Transverse colon (tissue), 4 donors: Measurements from ENCODE around the gene CELF4. TPM values are rescaled to one million over a fixed set of nuclear protein-coding genes. Genes with fewer than 3 reads are reported as not detected.

ENCODE experiments used
- DNase-seq: peaks from one replicate; pipeline ENCODE4 v3.0.0-alpha.2; 2019
- H3K27ac ChIP-seq, 4 donors: fragments of 200-600 bp; sonication (generic); 2 replicates each; pipeline ENCODE4 v1.5.1; 2016 to 2018; ENCODE audit warnings: inconsistent platforms in 4 of 4
- H3K27me3 ChIP-seq: fragments of 200-600 bp; sonication (generic); 2 replicates; pipeline ENCODE4 v1.5.1; 2017; ENCODE audit warnings: inconsistent platforms
- H3K36me3 ChIP-seq, 4 donors: fragments of 200-600 bp; sonication (generic); 2 replicates each; pipeline ENCODE4 v1.5.1; 2017 to 2019; ENCODE audit warnings: inconsistent platforms in 4 of 4
- H3K4me1 ChIP-seq, 4 donors: fragments of 200-600 bp; sonication (generic); 2 replicates each; pipeline ENCODE4 v1.5.1; 2017 to 2020; ENCODE audit warnings: inconsistent platforms in 4 of 4
- H3K4me3 ChIP-seq, 4 donors: fragments of 200-600 bp; sonication (generic); 1 replicate in 1 of 4; 2 replicates in 3 of 4; pipeline versions ENCODE4 v1.5.1 to v1.6.1; 2017 to 2019; ENCODE audit warnings: inconsistent platforms in 4 of 4
- H3K9me3 ChIP-seq, 2 donors: fragments of 200-600 bp; sonication (generic); 2 replicates each; pipeline ENCODE4 v1.5.1; 2017 to 2019; ENCODE audit warnings: inconsistent platforms in 2 of 2
- CTCF ChIP-seq, 5 experiments: fragments of 200-600 bp in 3 of 5; fragments of 450-650 bp in 2 of 5; sonication (generic) in 3 of 5; IDR thresholded peaks; 1 replicate in 2 of 5; 2 replicates in 3 of 5; pipeline ENCODE4 v1.5.1; 2016 to 2017; ENCODE audit warnings: antibody characterized with exemption in 5 of 5, inconsistent platforms in 3 of 5, mild to moderate bottlenecking in 2 of 5, moderate library complexity in 1 of 5
- EP300 ChIP-seq: sonication (generic); formaldehyde crosslinking; IDR thresholded peaks from one replicate; pipeline ENCODE4 v1.6.1; 2017; ENCODE audit warnings: antibody characterized with exemption, low read depth
- POLR2A ChIP-seq: fragments of 450-650 bp; IDR thresholded peaks from one replicate; pipeline ENCODE4 v1.6.1; 2016; ENCODE audit warnings: antibody characterized with exemption, mild to moderate bottlenecking, moderate library complexity
- POLR2AphosphoS5 ChIP-seq, 3 donors: sonication (generic); formaldehyde crosslinking; IDR thresholded peaks; one replicate each; pipeline ENCODE4 v1.6.1; 2016; ENCODE audit warnings: antibody characterized with exemption in 3 of 3
- WGBS, 2 donors: methylation state at CpG; one replicate each; pipeline ENCODE4 v1.1.5; 2018; ENCODE audit warnings: low coverage in 1 of 2; 5-methylcytosine and 5-hydroxymethylcytosine counted together
- in situ Hi-C, 4 donors: fragments of 200-750 bp; cut with MboI; loops; one replicate each; pipeline versions ENCODE4 v1.15.0 to v1.15.1; 2017; ENCODE audit warnings: low sequenced_read_pairs in 3 of 4, low pct_ligation_motif_present in 1 of 4, low pct_unique_long_range_greater_than_20kb in 1 of 4
- intact Hi-C: fragments of 100-400 bp; cut with DNase I; formaldehyde crosslinking; loops from one replicate; pipeline ENCODE4 v1.15.1; 2023; ENCODE audit warnings: low total_unique reads
- total RNA-seq, 4 donors: library from RNA; depleted of rRNA; stranded (reverse); fragments of >200 nt; gene quantifications; one replicate each; pipeline ENCODE4 v1.1.0, GENCODE V29; 2016

The CELF4 gene
- total RNA-seq, 4 donors from 2014 or later = 0.14 to 0.75 TPM; not detected in 2

DNA sequence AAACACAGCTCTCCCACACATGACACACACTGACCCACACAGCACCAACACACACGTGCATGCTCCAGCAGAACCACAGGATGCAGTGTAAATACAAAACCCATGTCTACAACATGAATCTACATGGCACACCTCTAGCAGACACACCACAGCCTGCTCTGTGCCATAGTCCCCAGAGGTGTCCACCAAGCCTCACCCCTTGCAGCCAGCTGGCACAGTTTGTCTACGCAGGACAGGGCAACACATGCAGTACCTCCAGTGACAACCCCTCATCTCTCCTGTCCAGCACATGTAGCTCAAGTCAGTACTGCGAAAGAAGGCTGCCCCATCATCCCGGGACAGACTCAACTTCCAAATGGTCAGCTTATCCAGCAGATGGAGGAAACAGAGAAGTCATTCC lies 18.9 kb downstream of the CELF4 start:
- in situ Hi-C loops = loop anchor here (10.0 to 25.0 kb wide), 4 partner anchors 159 to 609 kb away; no protein-coding TSS in a partner anchor
- 75% methylated on average over 4 of the region's 4 CpGs; no CpG with 5 or more reads in 1 of the 2 donors for WGBS, 2 donors

GRCh38 chr18:37546272-37546537 lies 19.4 kb downstream of the CELF4 start:
- H3K4me3 ChIP-seq = no peak overlapping the region
- no peaks in the 10 kb centered on the region for H3K4me1 ChIP-seq
- TF ChIP-seq POLR2AphosphoS5 (IDR thresholded peaks at IDR 0.05) (no peak), EP300 (no peak), POLR2A (no peak), CTCF (IDR thresholded peaks at IDR 0.05) (no peak)
- H3K9me3 ChIP-seq = no peaks in the 10 kb centered on the region
- no peaks in the 10 kb centered on the region for H3K27me3 ChIP-seq
- in situ Hi-C loops (loop anchor here (10.0 to 25.0 kb wide), 4 partner anchors 159 to 609 kb away; no protein-coding TSS in a partner anchor), intact Hi-C loops (no loop called here)
- WGBS, 2 donors = 70% methylated on average over 5 of the region's 5 CpGs; no CpG with 5 or more reads in 1 of the 2 donors
- no peaks in the 10 kb centered on the region for H3K36me3 ChIP-seq
- DNase-seq = no peak
- no peak overlapping the region for H3K27ac ChIP-seq

More for the DNA sequence above, 18.9 kb downstream of the CELF4 start:
- Histone ChIP-seq H3K36me3 (no peaks in the 10 kb centered on the region), H3K27me3 (no peaks in the 10 kb centered on the region), H3K9me3 (no peaks in the 10 kb centered on the region), H3K4me3 (no peak overlapping the region), H3K4me1 (no peaks in the 10 kb centered on the region), H3K27ac (no peak overlapping the region)
- intact Hi-C loops = no loop called here
- DNase-seq = no peak
- TF ChIP-seq CTCF (IDR thresholded peaks at IDR 0.05) (no peak), EP300 (no peak), POLR2A (no peak), POLR2AphosphoS5 (IDR thresholded peaks at IDR 0.05) (no peak)

DNA sequence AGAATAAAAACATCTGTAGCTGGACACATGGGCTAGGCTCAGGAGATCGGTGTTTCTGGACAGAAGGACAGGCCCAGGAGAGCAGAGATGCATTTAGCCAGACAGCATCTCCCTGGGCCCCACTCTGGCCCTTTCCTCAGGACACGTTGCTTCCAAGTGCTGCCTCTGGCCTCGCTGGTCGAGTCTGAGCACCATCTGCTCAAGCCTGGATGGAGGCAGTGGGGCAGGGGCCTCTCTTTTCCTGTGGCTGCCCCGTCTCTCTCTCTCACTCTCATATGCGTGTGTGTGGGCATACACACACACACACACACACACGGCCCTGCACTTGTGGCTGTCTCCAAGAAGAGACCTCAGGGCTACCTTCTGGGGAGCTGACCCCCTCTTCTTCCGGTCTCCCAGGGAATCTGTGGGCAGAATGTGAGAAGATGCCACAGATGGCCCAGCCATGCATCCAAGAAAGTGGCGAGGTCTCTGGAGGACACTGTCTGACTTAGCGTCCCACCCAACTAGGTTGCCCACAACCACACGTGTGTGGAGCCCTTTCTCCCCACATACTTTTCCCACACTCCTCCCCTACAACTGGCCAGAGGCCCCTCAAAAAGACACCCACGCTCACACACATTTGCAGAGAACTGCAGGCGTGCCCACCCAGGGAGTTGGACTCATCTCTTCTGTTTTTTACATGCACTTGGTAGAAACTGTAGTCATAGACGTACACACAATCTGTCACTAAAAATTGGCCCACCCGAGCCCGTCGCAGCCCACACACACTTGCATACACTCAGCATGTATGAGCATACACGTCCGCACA lies 19.9 kb downstream of the CELF4 start:
- no peak overlapping the region for H3K4me3 ChIP-seq
- WGBS, 2 donors = 75% methylated on average over 19 of the region's 19 CpGs; no CpG with 5 or more reads in 1 of the 2 donors
- intact Hi-C loops = no loop called here

More for the DNA sequence above, 19.9 kb downstream of the CELF4 start:
- Histone ChIP-seq H3K4me1 (no peaks in the 10 kb centered on the region), H3K27me3 (peaks cover under 1% of the 10 kb centered on the region), H3K36me3 (no peaks in the 10 kb centered on the region), H3K27ac (no peak overlapping the region), H3K9me3 (no peaks in the 10 kb centered on the region)
- no peak for TF ChIP-seq CTCF (IDR thresholded peaks at IDR 0.05)
- TF ChIP-seq POLR2A = no peak
- TF ChIP-seq POLR2AphosphoS5 (IDR thresholded peaks at IDR 0.05) = no peak
- TF ChIP-seq EP300 = no peak
- DNase-seq = no peak
- in situ Hi-C loops = loop anchor here (10.0 to 25.0 kb wide), 4 partner anchors 158 to 608 kb away; no protein-coding TSS in a partner anchor
